ENCODE results near the gene BCAR3.
"Not testable (repeated sequence)": the region's sequence is repeated elsewhere in the genome, so short reads cannot be mapped to it uniquely, and the experiment has no call there.

The BCAR3 gene

GRCh38 chr1:93667642-93668041 is 14.0 kb downstream of the BCAR3 start:
- DNase-seq: no peak

- DNase-seq: no peak
These were observed 14.8 kb downstream of the BCAR3 start for GRCh38 chr1:93666613-93667384.

- DNase-seq: no peak
These were observed 16.6 kb downstream of the BCAR3 start for GRCh38 chr1:93665015-93665414.

GRCh38 chr1:93663208-93663614 is 18.4 kb downstream of the BCAR3 start:
- DNase-seq: no peak

- no peak for DNase-seq
These were observed 19.0 kb downstream of the BCAR3 start for GRCh38 chr1:93662481-93663207.

- no peak for DNase-seq
These were observed 19.7 kb downstream of the BCAR3 start for GRCh38 chr1:93661829-93662474.

- not testable (repeated sequence) for DNase-seq
These were observed 20.3 kb downstream of the BCAR3 start for GRCh38 chr1:93661341-93661740.

- DNase-seq: no peak
These were observed 21.7 kb downstream of the BCAR3 start for GRCh38 chr1:93659822-93660503.

- DNase-seq: no peak
These were observed 23.4 kb downstream of the BCAR3 start for GRCh38 chr1:93658188-93658587.

GRCh38 chr1:93656491-93656890 is 25.1 kb downstream of the BCAR3 start:
- no peak for DNase-seq

- no peak for DNase-seq
These were observed 28.0 kb downstream of the BCAR3 start for GRCh38 chr1:93653656-93654055.

GRCh38 chr1:93652323-93652949 is 29.2 kb downstream of the BCAR3 start:
- DNase-seq: peak; percentile 9

- DNase-seq: no peak
These were observed 29.9 kb downstream of the BCAR3 start for GRCh38 chr1:93651695-93652094.

GRCh38 chr1:93650159-93650558 is 31.5 kb downstream of the BCAR3 start:
- not testable (repeated sequence) for DNase-seq

GRCh38 chr1:93649231-93649630 is 32.4 kb downstream of the BCAR3 start:
- no peak for DNase-seq

GRCh38 chr1:93648656-93649055 is 33.0 kb downstream of the BCAR3 start:
- no peak for DNase-seq

GRCh38 chr1:93641527-93641926 is 40.1 kb downstream of the BCAR3 start:
- no peak for DNase-seq

- no peak for DNase-seq
These were observed 40.8 kb downstream of the BCAR3 start for GRCh38 chr1:93640656-93641440.

- DNase-seq: no peak
These were observed 42.7 kb downstream of the BCAR3 start for GRCh38 chr1:93638981-93639380.

- DNase-seq: no peak
These were observed 43.3 kb downstream of the BCAR3 start for GRCh38 chr1:93638307-93638847.

- no peak for DNase-seq
These were observed 44.9 kb downstream of the BCAR3 start for GRCh38 chr1:93636712-93637111.
